ENCODE measurements around the gene C6orf141.

C6orf141 gene

GRCh38 chr6:49550492-49551077 is at the start of gene C6orf141:
Gene C6orf141 (plus strand): TSS chr6:49550668. CDS start chr6:49550793, 125 bp downstream.
- H3K36me3 ChIP-seq: no peaks in the 10 kb centered on the region
- H3K4me2 ChIP-seq: no peak within 1 kb of the TSS; a peak in 1 of 22 replicates
- H3K9ac ChIP-seq: no peak within 1 kb of the TSS
- H3K9me3 ChIP-seq (replicated peaks in 1 of 11): peaks cover 9 to 16% (median 14%) of the 10 kb centered on the region in 11 experiments
- no peaks in the 10 kb centered on the region for H4K20me1 ChIP-seq
- no peak within 1 kb of the TSS for H3K27ac ChIP-seq
- no peak within 1 kb of the TSS for H3K4me3 ChIP-seq
- no peaks in the 10 kb centered on the region for H3K27me3 ChIP-seq
- no peak for TF ChIP-seq Cebpa-rat (IDR thresholded peaks at IDR 0.05)
- peaks cover 0 to 7% (median 0%) of the 10 kb centered on the region in 10 experiments; a peak in 2 of 20 replicates for H3K4me1 ChIP-seq

GRCh38 chr6:49504666-49505065 is 45.8 kb upstream of the C6orf141 start:
- no peaks in the 10 kb centered on the region for H3K27me3 ChIP-seq
- no peaks in the 10 kb centered on the region for H3K36me3 ChIP-seq
- TF ChIP-seq Cebpa-rat (IDR thresholded peaks at IDR 0.05): no peak
- H3K9me3 ChIP-seq (replicated peaks in 1 of 11): no peaks in the 10 kb centered on the region; a peak in 1 of 22 replicates
- H4K20me1 ChIP-seq: no peaks in the 10 kb centered on the region
- H3K27ac ChIP-seq: no peak overlapping the region
- no peak overlapping the region for H3K9ac ChIP-seq
- H3K4me1 ChIP-seq: no peaks in the 10 kb centered on the region
- H3K4me3 ChIP-seq: no peak overlapping the region
- H3K4me2 ChIP-seq: no peak overlapping the region

- no peak overlapping the region for H3K27ac ChIP-seq
- no peaks in the 10 kb centered on the region for H3K36me3 ChIP-seq
- no peaks in the 10 kb centered on the region for H3K4me1 ChIP-seq
- H3K9ac ChIP-seq: no peak overlapping the region
- H3K27me3 ChIP-seq: no peaks in the 10 kb centered on the region
- no peaks in the 10 kb centered on the region; a peak in 1 of 22 replicates for H3K9me3 ChIP-seq (replicated peaks in 1 of 11)
- no peak overlapping the region for H3K4me2 ChIP-seq
- no peak overlapping the region for H3K4me3 ChIP-seq
- no peaks in the 10 kb centered on the region for H4K20me1 ChIP-seq
- TF ChIP-seq Cebpa-rat (IDR thresholded peaks at IDR 0.05): no peak
Measured at GRCh38 chr6:49506569-49507111, 43.8 kb upstream of the C6orf141 start.

- no peaks in the 10 kb centered on the region for H4K20me1 ChIP-seq
- no peaks in the 10 kb centered on the region for H3K27me3 ChIP-seq
- H3K36me3 ChIP-seq: no peaks in the 10 kb centered on the region
- H3K4me2 ChIP-seq: no peak overlapping the region
- H3K27ac ChIP-seq: no peak overlapping the region
- no peak overlapping the region for H3K4me3 ChIP-seq
- no peak overlapping the region for H3K9ac ChIP-seq
- H3K9me3 ChIP-seq (replicated peaks in 1 of 11): no peaks in the 10 kb centered on the region; a peak in 1 of 22 replicates
- no peak for TF ChIP-seq Cebpa-rat (IDR thresholded peaks at IDR 0.05)
- H3K4me1 ChIP-seq: no peaks in the 10 kb centered on the region
Measured at GRCh38 chr6:49509342-49509741, 41.1 kb upstream of the C6orf141 start.

GRCh38 chr6:49513153-49513989 is 37.1 kb upstream of the C6orf141 start:
- Histone ChIP-seq H4K20me1 (no peaks in the 10 kb centered on the region), H3K9me3 (replicated peaks in 1 of 11) (no peaks in the 10 kb centered on the region; a peak in 1 of 22 replicates), H3K9ac (no peak overlapping the region), H3K27me3 (no peaks in the 10 kb centered on the region), H3K27ac (no peak overlapping the region), H3K4me2 (no peak overlapping the region), H3K4me1 (no peaks in the 10 kb centered on the region), H3K36me3 (no peaks in the 10 kb centered on the region), H3K4me3 (no peak overlapping the region)
- no peak for TF ChIP-seq Cebpa-rat (IDR thresholded peaks at IDR 0.05)

- H3K4me1 ChIP-seq: no peaks in the 10 kb centered on the region
- H4K20me1 ChIP-seq: no peaks in the 10 kb centered on the region
- no peak overlapping the region for H3K4me2 ChIP-seq
- no peaks in the 10 kb centered on the region for H3K9me3 ChIP-seq (replicated peaks in 1 of 11)
- H3K27me3 ChIP-seq: no peaks in the 10 kb centered on the region
- H3K27ac ChIP-seq: no peak overlapping the region
- no peak for TF ChIP-seq Cebpa-rat (IDR thresholded peaks at IDR 0.05)
- H3K4me3 ChIP-seq: no peak overlapping the region
- H3K9ac ChIP-seq: no peak overlapping the region
- no peaks in the 10 kb centered on the region for H3K36me3 ChIP-seq
Measured at GRCh38 chr6:49514571-49515484, 35.6 kb upstream of the C6orf141 start.

- Histone ChIP-seq H3K27me3 (no peaks in the 10 kb centered on the region), H3K9me3 (replicated peaks in 1 of 11) (no peaks in the 10 kb centered on the region), H3K4me1 (no peaks in the 10 kb centered on the region), H4K20me1 (no peaks in the 10 kb centered on the region), H3K36me3 (no peaks in the 10 kb centered on the region), H3K4me3 (no peak overlapping the region), H3K27ac (no peak overlapping the region), H3K4me2 (no peak overlapping the region), H3K9ac (no peak overlapping the region)
- TF ChIP-seq Cebpa-rat (IDR thresholded peaks at IDR 0.05): no peak
Measured at GRCh38 chr6:49515485-49516146, 34.9 kb upstream of the C6orf141 start.

- no peaks in the 10 kb centered on the region for H3K9me3 ChIP-seq (replicated peaks in 1 of 11)
- no peaks in the 10 kb centered on the region for H4K20me1 ChIP-seq
- no peak for TF ChIP-seq Cebpa-rat (IDR thresholded peaks at IDR 0.05)
- no peaks in the 10 kb centered on the region for H3K36me3 ChIP-seq
- H3K27me3 ChIP-seq: no peaks in the 10 kb centered on the region
- H3K4me2 ChIP-seq: no peak overlapping the region
- H3K27ac ChIP-seq: no peak overlapping the region
- no peaks in the 10 kb centered on the region for H3K4me1 ChIP-seq
- no peak overlapping the region for H3K9ac ChIP-seq
- no peak overlapping the region for H3K4me3 ChIP-seq
Measured at GRCh38 chr6:49516147-49516505, 34.3 kb upstream of the C6orf141 start.

GRCh38 chr6:49517919-49518318 is 32.5 kb upstream of the C6orf141 start:
- no peak for TF ChIP-seq Cebpa-rat (IDR thresholded peaks at IDR 0.05)
- no peaks in the 10 kb centered on the region for H3K36me3 ChIP-seq
- no peaks in the 10 kb centered on the region for H3K27me3 ChIP-seq
- no peak overlapping the region for H3K27ac ChIP-seq
- no peaks in the 10 kb centered on the region for H4K20me1 ChIP-seq
- no peak overlapping the region for H3K4me2 ChIP-seq
- no peaks in the 10 kb centered on the region for H3K4me1 ChIP-seq
- H3K4me3 ChIP-seq: no peak overlapping the region
- no peak overlapping the region for H3K9ac ChIP-seq
- no peaks in the 10 kb centered on the region for H3K9me3 ChIP-seq (replicated peaks in 1 of 11)

All from BLaER1 treated with 17β-estradiol and CSF1 and Interleukin-3, amounts not matched to agents 10 nM and 100 nM (cell line).